ENCODE measurements around the gene MTCL1. TPM values are rescaled to one million over a fixed set of nuclear protein-coding genes. Genes with fewer than 3 reads are reported as not detected.

Gene MTCL1
- total RNA-seq, 1 donor from 2014 or later: 24.6 TPM

- DNase-seq: no peak
These were observed 162.9 kb downstream of the MTCL1 start for GRCh38 chr18:8868276-8868675.

DNA sequence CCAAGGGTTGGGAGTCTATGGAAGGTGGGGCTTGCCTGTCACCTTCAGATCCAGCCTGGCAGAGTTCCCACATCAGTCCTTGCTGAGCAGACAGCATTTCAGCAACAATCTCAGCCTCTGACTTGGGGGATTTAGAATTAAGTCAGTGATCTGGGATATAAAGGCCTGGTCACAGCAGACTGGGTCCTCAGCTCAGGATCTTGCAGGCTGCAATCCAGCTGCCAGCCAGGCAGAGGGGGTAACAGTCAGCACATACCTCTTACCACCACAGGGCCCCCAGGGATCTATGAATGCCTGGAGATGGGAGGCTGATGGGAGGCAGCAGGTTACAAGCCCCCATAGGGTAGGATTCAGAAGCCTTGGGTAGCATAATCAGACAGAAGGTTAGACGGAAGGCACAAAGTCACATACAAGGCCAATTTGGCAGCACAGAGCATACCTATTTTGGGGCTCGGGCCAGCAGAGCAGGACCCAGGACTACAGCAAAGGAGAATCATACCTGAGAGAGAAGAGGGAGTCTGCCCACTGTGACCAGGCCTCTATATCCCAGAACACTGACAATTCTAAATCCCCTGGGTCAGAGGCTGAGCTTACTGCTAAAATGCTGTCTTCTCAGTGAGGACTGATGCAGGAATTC, 163.5 kb downstream of the MTCL1 start:
- DNase-seq: no peak

- no peak for DNase-seq
These were observed 164.3 kb downstream of the MTCL1 start for GRCh38 chr18:8869696-8870095.

DNA sequence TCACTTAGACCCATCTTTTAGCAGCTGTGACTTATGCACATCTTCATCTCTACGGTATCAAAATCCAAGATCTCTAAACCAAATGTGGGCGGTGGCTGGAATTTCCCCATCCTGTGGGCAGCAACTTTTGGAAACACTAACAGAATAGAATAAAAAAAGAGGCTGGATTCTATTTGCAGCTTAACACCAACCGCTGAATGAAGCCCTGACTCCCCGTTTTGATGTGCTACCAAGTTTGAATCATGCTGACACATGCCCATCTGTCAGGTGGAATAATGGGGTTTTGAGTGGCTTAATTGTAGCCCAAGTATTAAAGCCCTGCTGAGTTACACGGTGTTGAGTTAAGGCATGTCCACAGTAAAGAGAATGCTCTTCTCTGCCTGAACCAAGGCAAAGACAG, 165.2 kb downstream of the MTCL1 start:
- DNase-seq: peak; percentile 44

DNA sequence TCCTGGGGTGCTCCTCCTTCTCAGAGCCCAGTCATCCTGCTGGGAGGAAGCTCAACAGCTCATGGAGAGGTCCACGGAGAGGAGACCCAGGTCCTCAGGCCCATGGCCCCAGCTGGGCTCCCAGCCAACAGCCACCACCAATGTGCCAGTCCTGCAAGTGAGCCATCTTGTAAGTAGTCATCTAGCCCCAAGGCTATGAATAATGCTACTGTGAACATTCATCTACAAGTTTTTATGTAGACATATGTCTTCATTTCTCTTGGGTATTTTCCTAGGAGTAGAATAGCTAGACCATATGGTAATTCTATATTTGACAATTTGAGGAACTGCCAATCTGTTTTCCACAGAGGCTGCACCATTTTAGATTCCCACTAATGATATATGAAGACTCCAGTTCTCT, 166.1 kb downstream of the MTCL1 start:
- DNase-seq: no peak

GRCh38 chr18:8874872-8875271, 169.5 kb downstream of the MTCL1 start:
- no peak for DNase-seq

GRCh38 chr18:8876887-8877286, 171.5 kb downstream of the MTCL1 start:
- no peak for DNase-seq

- no peak for DNase-seq
These were observed 175.7 kb downstream of the MTCL1 start for GRCh38 chr18:8881103-8881502.

Small RNA genes lying within 50 kb of the gene (small RNA-seq; reads per million reads assigned to genes)
- gene RF00019: not detected

Other genes starting within 250 kb of the MTCL1 start
- 113 TPM for gene RAB12, start 96.1 kb upstream of the MTCL1 start, total RNA-seq